Endothelial cell of umbilical vein (primary cell): ENCODE results near the gene RPS6KB1. TPM values are rescaled to one million over a fixed set of nuclear protein-coding genes. Genes with fewer than 3 reads are reported as not detected.

Experiments used
- BruUV-seq: library from RNA; stranded (reverse); fragments of 400-500 nt; replicated peaks from 2 replicates; lab custom pipeline; 2021; lab: Mats Ljungman, UMichigan
- CTCF ChIA-PET: fragments of 300-600, 350-600 bp; sonication (Branson Sonifier 250); formaldehyde crosslinking; loops from one replicate; lab custom pipeline; 2021; ENCODE audit warnings: antibody characterized with exemption, inconsistent platforms; lab: Charles Lee
- POLR2A ChIA-PET: fragments of 300-600, 350-600 bp; sonication (Branson Sonifier 250); formaldehyde crosslinking; loops from one replicate; lab custom pipeline; 2021; ENCODE audit warnings: antibody characterized with exemption, inconsistent platforms; lab: Charles Lee
- DNase-seq: peaks from one replicate; pipeline ENCODE4 v3.0.0-alpha.2; 2011; ENCODE audit warnings: low read depth, low spot score
- FAIRE-seq: peaks from 2 replicates; lab custom pipeline; 2011; peaks lifted over from hg19 to GRCh38; lab: Jason Lieb, UNC
- H2AFZ ChIP-seq: 2 replicates; pipeline ENCODE4 v1.6.0; 2012; ENCODE audit warnings: low read depth, low read length, control low read depth, inconsistent platforms
- H3K27ac ChIP-seq: 2 replicates; pipeline ENCODE4 v1.5.1; 2011; ENCODE audit warnings: low read depth, mild to moderate bottlenecking, control low read depth, low read length, moderate library complexity; ENCODE audit not compliant: insufficient read depth
- H3K27me3 ChIP-seq, 2 experiments: 2 replicates each; pipeline versions ENCODE4 v1.6.0 to v1.6.1; 2011; ENCODE audit warnings: low read length in 2 of 2, mixed read lengths in 1 of 2; ENCODE audit not compliant: control insufficient read depth in 2 of 2, insufficient read depth in 2 of 2
- H3K36me3 ChIP-seq, 2 experiments: 2 replicates in 1 of 2; 3 replicates in 1 of 2; pipeline ENCODE4 v1.5.1; 2011; ENCODE audit warnings: low read length in 2 of 2, mild to moderate bottlenecking in 1 of 2, moderate library complexity in 1 of 2; ENCODE audit not compliant: control insufficient read depth in 2 of 2, insufficient read depth in 2 of 2; ENCODE audit errors: extremely low read depth in 1 of 2
- H3K4me1 ChIP-seq: 3 replicates; pipeline ENCODE4 v1.5.1; 2011; ENCODE audit warnings: mild to moderate bottlenecking, low read length; ENCODE audit not compliant: control insufficient read depth, insufficient read depth; ENCODE audit errors: extremely low read depth
- H3K4me2 ChIP-seq: 2 replicates; pipeline ENCODE4 v1.6.1; 2011; ENCODE audit warnings: low read length, control low read depth, mixed read lengths; ENCODE audit not compliant: insufficient read depth
- H3K4me3 ChIP-seq, 3 experiments: fragments of 200-600 bp in 1 of 3; sonication (generic), shearing (Covaris generic) in 1 of 3; replicated peaks in 1 of 3; 2 replicates each; pipeline ENCODE4 v1.5.1; 2011 to 2016; ENCODE audit warnings: control low read depth in 3 of 3, low read length in 3 of 3, mild to moderate bottlenecking in 2 of 3, inconsistent platforms in 1 of 3, low read depth in 1 of 3, moderate library complexity in 1 of 3; ENCODE audit not compliant: insufficient read depth in 1 of 3
- H3K79me2 ChIP-seq: 2 replicates; pipeline ENCODE4 v1.6.0; 2012; ENCODE audit warnings: low read length, inconsistent platforms; ENCODE audit not compliant: control insufficient read depth, insufficient read depth
- H3K9ac ChIP-seq: replicated peaks from 2 replicates; pipeline ENCODE3; 2011; ENCODE audit warnings: low read length, control low read depth; ENCODE audit not compliant: insufficient read depth; ENCODE audit errors: extremely low read depth
- H3K9me1 ChIP-seq: replicated peaks from 3 replicates; pipeline ENCODE4 v1.6.0; 2011; ENCODE audit warnings: mild to moderate bottlenecking, low read length; ENCODE audit not compliant: control insufficient read depth, insufficient read depth; ENCODE audit errors: extremely low read depth
- H3K9me3 ChIP-seq: replicated peaks from 2 replicates; pipeline ENCODE4 v1.5.1; 2012; ENCODE audit warnings: low read length, inconsistent platforms; ENCODE audit not compliant: control insufficient read depth, insufficient read depth
- H4K20me1 ChIP-seq: replicated peaks from 2 replicates; pipeline ENCODE3; 2011; ENCODE audit warnings: mild to moderate bottlenecking, low read length; ENCODE audit not compliant: control insufficient read depth, insufficient read depth; ENCODE audit errors: extremely low read depth
- CTCF ChIP-seq, 2 donors: IDR thresholded peaks; 1 replicate in 1 of 2; 2 replicates in 1 of 2; pipeline ENCODE4 v1.5.1; 2011; ENCODE audit warnings: low read length in 2 of 2, mild to moderate bottlenecking in 2 of 2, moderate library complexity in 2 of 2, control low read depth in 1 of 2, inconsistent platforms in 1 of 2, low read depth in 1 of 2; ENCODE audit not compliant: insufficient read depth in 1 of 2; ENCODE audit errors: extremely low read depth in 1 of 2
- EZH2 ChIP-seq: IDR thresholded peaks from 2 replicates; pipeline ENCODE4 v1.6.1; 2012; ENCODE audit warnings: borderline replicate concordance, low read depth, mild to moderate bottlenecking, moderate library complexity, low read length, inconsistent platforms; ENCODE audit not compliant: severe bottlenecking
- FOS ChIP-seq: IDR thresholded peaks from 2 replicates; pipeline ENCODE4 v1.6.1; 2011; ENCODE audit warnings: mild to moderate bottlenecking, low read length, moderate library complexity, borderline replicate concordance; ENCODE audit not compliant: insufficient read depth
- GATA2 ChIP-seq: IDR thresholded peaks from 2 replicates; pipeline ENCODE4 v1.7.0; 2011; ENCODE audit warnings: low read depth, mild to moderate bottlenecking, moderate library complexity, mixed read lengths, low read length; ENCODE audit not compliant: insufficient read length, insufficient read depth
- JUN ChIP-seq: IDR thresholded peaks from 2 replicates; pipeline ENCODE4 v1.6.1; 2011; ENCODE audit warnings: borderline replicate concordance, low read depth; ENCODE audit not compliant: insufficient read length, insufficient read depth
- MYC ChIP-seq: IDR thresholded peaks from one replicate; pipeline ENCODE4 v1.6.1; 2011; ENCODE audit warnings: mild to moderate bottlenecking, low read depth, low read length
- POLR2A ChIP-seq: IDR thresholded peaks from 2 replicates; pipeline ENCODE4 v1.6.1; 2012; ENCODE audit warnings: low read depth, mild to moderate bottlenecking, control low read depth, low read length
- POLR2AphosphoS5 ChIP-seq: IDR thresholded peaks from 2 replicates; pipeline ENCODE4 v1.6.1; 2012; ENCODE audit warnings: low read depth, mild to moderate bottlenecking, control low read depth, low read length, moderate library complexity; ENCODE audit not compliant: insufficient read depth
- dilution Hi-C: fragments of 300-500 bp; cut with MboI; formaldehyde crosslinking; loops from one replicate; pipeline ENCODE4 v1.15.0; 2019; ENCODE audit warnings: low sequenced_read_pairs; ENCODE audit not compliant: extremely low pct_ligation_motif_present
- intact Hi-C: fragments of 100-400 bp; cut with micrococcal nuclease; formaldehyde crosslinking; loops from one replicate; pipeline ENCODE4 v1.10.0; 2022
- polyA plus RNA-seq, 4 experiments: library from polyadenylated mRNA; depleted of rRNA in 3 of 4; stranded (reverse) in 3 of 4; unstranded in 1 of 4; fragments of >200 nt; gene quantifications; 2 replicates each; pipeline versions ENCODE4 v1.2.1 to v1.2.3, GENCODE V29; 2011 to 2012; ENCODE audit warnings: missing spikeins in 1 of 4
- total RNA-seq: library from RNA; stranded (reverse); gene quantifications from 2 replicates; pipeline ENCODE4 v1.2.3, GENCODE V29; 2021
- TF ChIP-seq, protein P1 (sequence below): IDR thresholded peaks from 2 replicates; pipeline ENCODE4 v1.6.1; 2011; ENCODE audit not compliant: insufficient read depth, insufficient read length

Gene RPS6KB1
- total and polyA plus RNA-seq, 2 donors (not counting 3 experiments of a cell fraction or from before 2014, with no cell fraction given) = 5.4 to 45.7 TPM

DNA sequence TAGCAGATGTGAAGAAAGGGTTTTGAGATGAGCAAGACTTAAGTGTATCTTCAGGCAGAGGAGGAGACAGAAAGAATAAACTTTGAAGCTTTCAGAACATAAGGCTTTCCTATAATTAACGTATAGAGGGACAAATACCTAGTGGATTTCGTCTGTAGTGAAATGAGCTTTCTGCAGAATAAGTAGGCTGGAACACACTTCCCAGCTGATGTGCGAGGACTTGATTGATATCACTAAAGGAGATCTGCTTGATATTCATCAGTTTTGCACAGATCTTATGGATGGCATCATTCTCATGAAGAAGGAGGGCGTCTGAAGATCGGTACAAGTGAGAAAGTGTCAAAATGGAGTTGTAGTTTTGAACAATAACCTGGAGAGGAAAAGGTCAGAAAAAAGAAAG lies 15.0 kb upstream of the RPS6KB1 start:
- ChIA-PET POLR2A (no interaction called here), CTCF (interaction anchor here (1.1 to 1.7 kb wide), 2 partner anchors 8 to 37 kb away, joined by 3 read pairs; no protein-coding TSS in a partner anchor)
- Histone ChIP-seq H3K4me2 (no peak overlapping the region), H3K27me3 (no peaks in the 10 kb centered on the region), H3K4me1 (no peaks in the 10 kb centered on the region), H4K20me1 (no peaks in the 10 kb centered on the region), H3K4me3 (no peak overlapping the region), H2AFZ (no peak overlapping the region), H3K9me1 (no peaks in the 10 kb centered on the region), H3K27ac (no peak overlapping the region), H3K36me3 (peaks cover 0 to 5% of the 10 kb centered on the region in 2 experiments), H3K79me2 (no peaks in the 10 kb centered on the region), H3K9ac (no peak overlapping the region), H3K9me3 (no peaks in the 10 kb centered on the region)
- dilution Hi-C loops = loop anchor here (10.0 kb wide), 1 partner anchor 133 kb away; no protein-coding TSS in a partner anchor
- FAIRE-seq (no peak), DNase-seq (no peak)
- no peak for TF ChIP-seq POLR2A
- TF ChIP-seq POLR2AphosphoS5 = no peak
- TF ChIP-seq GATA2 = no peak
- no peak for TF ChIP-seq MYC
- TF ChIP-seq JUN = no peak
- TF ChIP-seq, protein P1, sequence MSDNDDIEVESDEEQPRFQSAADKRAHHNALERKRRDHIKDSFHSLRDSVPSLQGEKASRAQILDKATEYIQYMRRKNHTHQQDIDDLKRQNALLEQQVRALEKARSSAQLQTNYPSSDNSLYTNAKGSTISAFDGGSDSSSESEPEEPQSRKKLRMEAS = no peak
- no peak for TF ChIP-seq EZH2
- no peak for TF ChIP-seq FOS
- TF ChIP-seq CTCF (IDR thresholded peaks at IDR 0.05; ENCODE audit: extremely low read depth in 1 of 2, insufficient read depth in 1 of 2, low read depth in 1 of 2, low read length in 2 of 2) = no peak
- BruUV-seq = no TSS peak
- intact Hi-C loops = no loop called here
